NCI-H128 (cell line): ENCODE measurements around the gene TMEM141.
"Not testable (repeated sequence)": the region's sequence is repeated elsewhere in the genome, so short reads cannot be mapped to it uniquely, and the experiment has no call there.

Experiments
- DNase-seq: peaks from one replicate; lab custom pipeline; 2025; ENCODE audit not compliant: unreplicated experiment; lab: John Stamatoyannopoulos, UW

Gene TMEM141

DNA sequence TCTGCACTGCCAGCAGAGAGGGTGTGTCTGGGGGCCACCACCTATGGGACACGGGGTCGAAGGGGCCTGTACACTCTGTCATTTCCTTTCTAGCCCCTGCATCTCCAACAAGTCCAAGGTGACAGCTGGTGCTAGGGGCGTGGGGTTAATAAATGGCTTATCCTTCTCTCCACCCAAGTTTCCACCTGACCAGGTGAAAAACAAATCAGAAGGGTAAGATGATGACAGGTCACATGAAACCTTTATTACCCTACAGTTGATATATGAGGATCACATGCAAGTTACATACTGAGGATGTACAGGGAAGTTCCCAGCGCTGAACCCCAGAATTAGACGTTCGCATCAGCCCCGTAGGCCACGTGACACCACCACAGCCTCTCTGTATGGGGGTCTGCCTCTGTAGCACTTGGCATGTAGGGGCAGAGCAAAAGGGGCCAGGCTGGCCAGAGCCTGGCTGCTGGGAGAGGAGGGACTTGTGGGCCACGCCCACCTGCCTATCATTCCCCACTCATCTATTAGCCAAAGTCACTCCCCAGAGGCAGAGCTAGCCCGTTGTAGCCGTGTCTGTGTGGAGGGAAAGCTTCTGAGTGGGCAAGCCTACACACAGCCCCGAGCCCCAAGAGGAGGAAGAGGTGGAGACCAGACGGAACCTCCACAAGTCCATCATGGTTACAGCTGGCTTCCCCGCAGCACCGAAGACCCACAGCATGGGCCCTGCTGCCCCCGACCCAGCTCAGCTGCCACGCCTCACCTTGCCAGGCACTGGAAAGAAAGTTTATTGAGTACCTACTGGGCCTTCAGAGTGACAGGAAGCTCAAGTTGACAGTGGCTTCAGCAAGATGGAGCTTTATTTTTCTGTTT, 2.2 kb downstream of the TMEM141 start:
- DNase-seq, result no peak

DNA sequence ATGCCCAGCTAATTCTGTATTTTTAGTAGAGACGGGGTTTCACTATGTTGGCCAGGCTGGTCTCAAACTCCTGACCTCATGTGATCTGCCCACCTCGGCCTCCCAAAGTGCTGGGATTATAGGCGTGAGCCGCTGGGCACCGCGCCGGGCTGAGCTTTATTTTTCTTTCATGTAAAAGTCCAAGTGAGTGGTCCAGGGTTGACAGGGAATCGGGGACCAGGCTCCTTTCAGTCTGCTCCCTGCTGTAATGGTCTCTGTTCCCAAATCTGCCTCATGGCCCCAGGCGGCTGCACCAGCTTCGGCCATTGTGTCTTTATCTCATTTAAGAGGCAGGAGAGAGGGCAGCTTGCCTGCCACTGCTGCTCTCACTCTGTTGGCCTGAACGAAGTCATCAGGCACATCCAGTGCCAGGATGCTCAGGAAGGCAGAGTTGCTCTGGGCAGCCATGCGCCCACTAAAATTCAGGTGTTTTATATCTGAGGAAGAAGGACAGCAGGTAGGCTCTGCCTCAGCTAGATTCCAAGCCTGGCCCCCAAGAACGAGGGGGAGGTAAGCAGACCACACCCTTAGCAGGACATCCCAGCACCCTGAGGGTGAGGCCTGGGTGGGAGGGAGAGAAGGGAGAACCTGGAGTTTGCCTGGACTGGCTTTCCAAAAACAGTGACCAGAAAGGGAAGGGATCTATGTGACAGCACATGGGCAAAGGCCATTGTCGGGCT, 3.3 kb downstream of the TMEM141 start:
- no peak for DNase-seq

- DNase-seq, result no peak
Measured at GRCh38 chr9:136795000-136795348, 3.8 kb downstream of the TMEM141 start.

- DNase-seq, result no peak
Measured at GRCh38 chr9:136796238-136796774, 5.2 kb downstream of the TMEM141 start, which contains the start of gene CCDC183. TSS of gene CCDC183 (plus strand) at chr9:136796338. CDS start at chr9:136796398, 60 bp downstream.

DNA sequence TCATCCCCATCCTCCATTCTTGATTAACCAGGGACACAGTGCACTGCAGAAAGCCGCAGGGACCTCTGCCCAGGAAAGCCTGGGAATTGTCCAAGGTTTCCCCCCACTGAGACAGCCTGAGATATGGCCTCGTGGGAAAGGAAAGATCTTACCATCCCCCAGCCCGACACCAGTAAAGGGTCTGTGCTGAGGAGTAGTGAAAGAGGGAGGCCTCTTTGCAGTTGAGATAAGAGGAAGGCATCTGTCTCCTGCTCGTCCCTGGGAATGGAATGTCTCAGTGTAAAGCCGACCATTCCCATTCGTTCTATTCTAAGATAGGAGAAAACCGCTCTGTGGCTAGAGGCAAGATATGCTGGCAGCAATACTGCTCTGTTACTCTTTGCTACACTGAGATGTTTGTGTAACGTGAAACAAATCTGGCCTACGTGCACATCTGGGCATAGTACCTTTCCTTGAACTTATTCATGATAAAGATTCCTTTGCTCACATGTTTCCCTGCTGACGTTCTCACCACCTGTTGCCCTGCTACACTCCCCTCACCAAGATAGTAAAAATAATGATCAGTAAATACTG, 5.7 kb downstream of the TMEM141 start:
- DNase-seq, result not testable (repeated sequence)

DNA sequence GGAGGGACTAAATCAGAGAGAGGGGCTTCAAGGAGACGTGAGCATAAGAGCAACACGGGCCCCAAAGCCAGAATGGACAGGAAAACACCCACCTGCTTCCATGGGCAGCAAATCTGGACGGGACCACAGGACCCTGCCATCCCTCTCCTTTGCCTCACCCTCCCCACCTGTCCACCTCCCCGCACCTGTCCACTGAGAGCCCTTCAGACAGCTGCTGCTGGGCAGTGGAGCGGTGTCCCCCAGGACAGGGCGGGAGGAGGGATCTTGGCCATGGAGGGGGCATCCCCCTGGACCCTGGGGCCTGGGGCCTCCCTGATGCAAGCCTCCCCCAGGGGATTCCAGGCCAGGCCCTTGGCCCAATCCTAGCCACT, 7.5 kb downstream of the TMEM141 start:
- DNase-seq, result no peak

DNA sequence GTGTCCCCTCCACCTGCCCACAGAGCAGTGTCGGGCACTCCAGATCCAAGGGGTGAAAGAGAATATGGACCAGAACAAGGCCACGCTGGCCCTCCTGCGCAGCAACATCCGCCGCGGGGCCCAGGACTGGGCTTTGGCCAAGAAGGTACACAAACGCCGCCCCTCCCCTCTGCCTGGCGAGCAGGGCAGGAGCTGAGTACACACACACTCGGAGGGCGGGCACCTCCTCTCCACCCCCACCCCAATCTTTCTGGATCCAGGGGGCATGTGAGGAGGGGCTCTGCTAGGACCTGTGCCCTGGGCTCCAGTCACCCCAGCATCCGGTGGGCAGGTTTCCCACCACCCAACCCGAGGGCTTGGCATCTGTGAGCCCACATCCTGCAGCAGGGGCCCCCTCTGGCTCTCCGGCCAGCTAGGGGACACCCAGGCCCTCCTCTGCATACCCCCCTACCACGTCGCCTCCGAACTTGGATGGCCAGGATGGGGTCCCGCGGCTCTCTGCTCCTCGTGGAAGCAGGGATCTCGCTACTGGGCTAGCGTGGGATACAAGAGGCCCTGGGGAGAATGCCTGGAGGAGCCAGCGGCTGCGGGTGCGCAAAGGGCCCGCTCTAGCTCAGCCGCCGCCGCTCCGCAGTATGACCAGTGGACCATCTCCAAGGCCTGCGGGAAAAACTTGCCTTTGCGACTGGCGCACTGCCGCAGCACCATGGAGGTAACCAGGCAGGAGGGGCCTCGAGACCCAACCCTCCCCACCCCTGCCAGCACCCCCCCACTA, 8.1 kb downstream of the TMEM141 start:
- no peak for DNase-seq

DNA sequence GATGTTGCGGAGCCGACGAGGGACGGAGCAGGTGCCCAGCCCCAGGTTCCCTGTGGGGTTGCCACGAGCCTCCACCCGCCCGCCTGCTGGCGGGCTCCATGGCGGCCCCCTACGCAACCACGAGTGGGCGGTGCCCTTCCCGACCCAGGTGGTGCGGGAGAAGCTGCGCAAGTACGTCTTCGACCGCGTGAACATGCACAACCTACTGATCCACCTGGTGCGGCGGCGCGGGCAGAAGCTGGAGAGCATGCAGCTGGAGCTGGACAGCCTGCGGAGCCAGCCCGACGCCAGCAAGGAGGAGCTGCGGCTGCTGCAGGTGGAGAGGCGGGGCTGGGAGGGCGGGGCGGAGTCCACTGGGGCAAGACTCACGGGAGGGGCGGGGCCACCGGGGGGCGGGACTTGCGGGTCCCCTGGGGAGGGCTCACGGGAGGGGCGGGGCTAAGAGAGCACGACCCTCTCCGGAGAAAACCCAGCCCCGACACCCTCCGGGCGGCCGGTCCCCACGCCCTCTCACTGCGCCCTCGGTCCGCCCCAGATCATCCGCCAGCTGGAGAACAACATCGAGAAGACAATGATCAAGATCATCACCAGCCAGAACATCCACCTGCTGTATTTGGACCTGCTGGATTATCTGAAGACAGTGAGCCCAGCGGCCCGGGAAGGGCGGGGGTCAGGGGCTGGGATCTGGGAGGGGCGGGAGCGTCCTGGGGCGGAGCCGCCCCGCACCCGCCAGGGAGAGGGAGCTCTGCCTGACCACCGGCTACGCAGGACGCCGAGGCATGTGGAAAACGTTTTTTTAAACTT, 8.9 kb downstream of the TMEM141 start:
- DNase-seq, result peak; percentile 77

DNA sequence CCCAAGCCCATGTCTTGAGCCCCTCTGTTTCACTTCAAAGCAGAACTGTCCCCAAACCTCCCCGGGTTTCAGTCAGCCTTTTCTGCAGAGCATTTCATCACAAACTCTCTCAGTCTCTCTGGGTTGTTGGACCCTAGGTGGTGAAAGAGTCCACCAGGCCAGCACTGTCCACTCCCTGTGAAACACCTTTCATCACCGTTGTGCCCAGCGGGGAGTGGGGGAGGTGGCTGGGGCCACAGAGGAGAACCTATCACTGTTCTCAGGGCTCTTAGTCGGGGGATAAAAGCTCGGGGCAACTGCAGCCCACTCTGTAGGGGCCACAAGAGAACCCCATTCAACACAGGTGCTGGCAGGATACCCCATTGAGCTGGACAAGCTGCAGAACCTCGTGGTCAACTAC, 11.2 kb downstream of the TMEM141 start:
- no peak for DNase-seq

GRCh38 chr9:136803009-136803550, 11.9 kb downstream of the TMEM141 start:
- DNase-seq, result not testable (repeated sequence)

DNA sequence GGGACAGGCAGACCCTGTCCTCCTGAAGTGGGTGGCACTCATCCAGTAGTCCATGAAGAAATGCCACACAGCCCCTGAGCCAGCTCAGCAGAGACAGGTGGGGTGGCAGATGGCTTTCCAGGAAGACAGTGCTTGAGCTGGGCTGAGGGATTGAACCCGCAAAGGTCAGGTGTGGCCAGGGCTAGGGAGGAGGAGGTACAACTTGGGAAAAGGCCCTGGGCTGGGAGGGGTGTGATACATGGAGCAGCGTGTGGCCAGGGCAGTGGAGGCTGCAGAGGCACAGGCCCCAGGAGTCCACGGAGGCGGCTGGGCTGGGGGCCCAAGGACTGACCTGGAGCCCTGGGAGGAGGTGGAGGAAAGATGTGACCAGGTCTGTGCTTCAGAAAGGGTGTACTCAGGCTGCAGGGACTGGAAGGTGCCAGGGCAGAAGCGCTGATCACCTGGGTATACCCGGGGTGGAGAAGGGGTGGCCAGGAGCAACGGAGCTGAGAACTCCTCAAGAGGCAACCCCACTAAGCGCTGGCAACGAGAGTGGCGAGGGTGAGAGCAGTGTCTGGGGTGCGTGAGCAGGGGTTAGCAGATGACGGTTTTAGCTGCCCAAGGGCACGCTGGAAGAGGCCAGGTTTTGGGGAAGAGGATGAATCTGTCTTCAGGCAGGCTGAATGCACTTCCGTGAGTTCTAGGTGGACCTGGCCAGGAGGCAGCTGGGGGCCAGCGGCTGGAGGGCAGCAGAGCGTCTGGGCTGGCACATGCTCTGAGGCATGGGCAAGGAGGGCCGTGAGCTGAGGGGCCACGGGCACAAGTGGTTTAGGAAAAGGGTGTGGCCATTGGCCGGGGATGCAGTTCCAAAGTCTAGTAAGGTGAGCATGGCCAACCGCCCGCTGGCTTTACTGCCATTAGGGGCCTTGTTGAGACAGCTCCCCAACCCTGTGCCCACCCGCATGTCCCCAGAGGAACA, 12.7 kb downstream of the TMEM141 start:
- DNase-seq, result no peak

GRCh38 chr9:136804509-136805206, 13.5 kb downstream of the TMEM141 start:
- no peak for DNase-seq

DNA sequence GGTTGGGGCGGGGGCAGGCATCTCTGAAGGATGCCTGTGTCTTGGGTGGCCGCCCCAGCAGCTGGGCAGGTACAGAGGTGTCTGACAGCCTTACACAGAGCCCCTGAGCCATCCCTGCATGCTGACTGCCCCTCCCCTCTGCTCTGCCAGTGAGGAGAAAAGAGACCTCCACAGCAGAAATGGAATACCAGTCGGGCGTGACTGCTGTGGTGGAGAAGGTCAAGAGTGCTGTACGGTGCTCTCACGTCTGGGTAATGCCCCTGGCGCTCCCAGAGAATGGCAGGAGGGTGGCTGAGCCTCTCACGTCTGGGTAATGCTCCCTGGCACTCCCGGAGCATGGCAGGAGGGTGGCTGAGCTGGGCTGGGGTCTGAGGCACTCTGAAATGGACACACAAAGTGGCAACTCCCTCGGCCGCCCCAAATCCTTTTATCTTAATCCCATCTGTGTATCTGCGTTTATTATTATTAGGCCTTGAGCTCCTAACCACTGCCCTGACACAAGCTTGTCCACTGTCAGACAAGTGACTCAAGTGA, 14.1 kb downstream of the TMEM141 start:
- DNase-seq, result no peak

DNA sequence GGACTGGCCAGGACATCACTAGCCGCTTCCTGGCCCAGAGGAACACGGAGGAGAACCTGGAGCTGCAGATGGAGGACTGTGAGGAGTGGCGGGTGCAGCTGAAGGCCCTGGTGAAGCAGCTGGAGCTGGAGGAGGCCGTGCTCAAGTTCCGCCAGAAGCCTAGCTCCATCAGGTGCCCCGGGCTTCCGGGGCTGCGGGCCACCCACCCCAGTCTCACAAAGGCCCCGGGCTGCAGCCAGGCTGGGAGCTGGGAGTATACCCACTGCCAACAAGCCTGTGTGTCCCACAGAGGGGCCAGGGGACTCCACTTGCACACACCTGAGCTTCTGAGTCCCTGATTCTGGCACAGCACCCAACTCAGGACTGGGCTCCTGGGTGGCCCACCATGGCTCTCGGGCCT, 14.9 kb downstream of the TMEM141 start:
- no peak for DNase-seq

DNA sequence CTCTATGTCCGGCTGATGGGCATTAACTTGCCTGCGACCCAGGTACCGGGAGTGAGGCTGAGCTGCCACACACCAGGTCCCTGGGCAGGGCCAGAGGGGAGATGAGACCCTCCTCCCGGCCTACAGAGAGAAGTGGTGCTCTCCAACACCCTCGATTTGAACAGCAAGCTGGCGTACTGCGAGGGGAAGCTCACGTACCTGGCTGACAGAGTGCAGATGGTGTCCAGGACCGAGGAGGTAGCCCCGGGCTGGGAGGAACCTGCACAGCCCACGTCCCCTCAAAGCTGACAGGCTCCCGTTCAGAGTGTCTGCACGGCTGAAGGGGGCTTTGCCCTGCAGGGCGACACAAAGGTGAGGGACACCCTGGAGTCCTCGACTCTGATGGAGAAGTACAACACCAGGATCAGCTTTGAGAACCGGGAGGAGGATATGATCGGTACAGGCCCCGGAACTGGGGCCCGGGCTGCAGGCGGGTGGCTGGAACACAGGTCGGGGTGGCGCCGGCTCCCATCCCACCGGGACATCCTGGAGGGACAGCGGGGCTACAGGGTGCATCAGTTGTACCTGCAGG, 15.6 kb downstream of the TMEM141 start:
- DNase-seq, result no peak

DNA sequence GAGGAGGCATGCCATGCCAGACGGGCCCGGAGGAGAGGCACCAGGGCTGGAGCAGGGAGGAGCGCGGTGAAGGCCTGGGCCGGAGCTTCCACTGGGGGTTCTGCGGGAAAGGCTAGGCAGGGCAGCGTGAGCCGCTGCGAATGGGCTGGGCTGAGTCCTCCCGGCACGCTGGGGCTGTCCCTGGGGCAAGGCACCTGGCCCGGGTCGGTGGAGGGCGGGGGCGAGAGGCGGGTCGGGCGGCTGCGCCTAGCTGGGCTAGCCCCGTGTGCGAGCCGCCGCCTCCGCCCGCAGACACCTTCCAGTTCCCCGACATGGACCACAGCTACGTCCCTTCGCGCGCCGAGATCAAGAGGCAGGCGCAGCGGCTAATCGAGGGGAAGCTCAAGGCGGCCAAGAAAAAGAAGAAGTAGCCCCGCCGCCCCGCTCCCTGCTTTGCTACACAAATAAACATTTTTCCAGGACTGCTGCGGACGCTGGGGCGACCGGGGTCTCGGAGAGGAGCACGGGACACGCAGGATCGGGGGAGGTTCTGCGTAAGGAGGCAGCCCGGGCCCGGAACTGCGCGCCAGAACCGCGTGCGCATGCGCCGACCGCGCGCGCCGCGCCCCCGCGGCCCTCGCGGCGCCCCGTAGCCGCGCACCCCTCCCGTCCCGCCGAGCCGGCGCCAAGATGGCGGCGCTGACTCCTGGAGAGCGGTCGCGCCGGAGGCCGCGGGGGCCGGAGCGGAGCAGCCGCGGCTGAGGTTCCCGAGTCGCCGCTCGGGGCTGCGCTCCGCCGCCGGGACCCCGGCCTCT, 16.3 kb downstream of the TMEM141 start, which contains the start of gene RABL6:
Gene RABL6, plus strand, starts transcription at position 668 of the 794 bp plus-strand sequence. CDS start 249 bp downstream, outside the sequence.
- peak; percentile 69 for DNase-seq
